NCI-H2107 treated with DMSO at 0.1 percent for 48 hours (cell line): ENCODE measurements around the gene ACAA2.

Experiments used
- DNase-seq: peaks from one replicate; lab custom pipeline; 2025; ENCODE audit not compliant: unreplicated experiment; lab: John Stamatoyannopoulos, UW

ACAA2 gene

DNA sequence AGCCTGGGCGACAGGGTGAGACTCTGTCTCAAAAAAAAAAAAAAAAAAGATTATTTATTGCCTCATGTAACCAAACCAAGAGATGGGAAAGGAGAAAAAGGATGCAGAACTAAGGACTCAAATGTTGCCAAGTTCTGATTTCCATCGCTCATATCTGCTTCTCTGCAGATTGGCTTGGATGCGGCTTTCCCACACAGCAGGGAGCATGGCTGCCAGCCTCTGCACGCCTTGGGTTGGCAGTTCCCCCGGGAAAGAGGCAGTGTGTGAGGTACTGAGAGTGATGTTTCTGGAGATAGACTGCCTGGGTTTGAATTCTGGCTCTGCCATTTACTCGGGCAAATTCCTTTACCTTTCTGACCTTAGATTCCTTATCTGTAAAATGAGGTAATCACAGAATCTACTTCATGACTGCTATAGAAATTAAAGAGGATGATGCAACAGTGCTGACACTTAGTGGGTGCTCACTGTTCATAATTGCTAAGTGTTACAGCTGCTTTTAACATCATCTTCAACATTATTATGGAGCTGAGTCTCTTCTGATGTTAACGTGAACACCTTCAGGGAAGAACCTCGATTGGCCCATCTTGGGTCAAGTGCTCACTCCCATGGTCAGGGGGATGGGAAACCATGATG lies 68.8 kb downstream of the ACAA2 start:
- DNase-seq = no peak

DNA sequence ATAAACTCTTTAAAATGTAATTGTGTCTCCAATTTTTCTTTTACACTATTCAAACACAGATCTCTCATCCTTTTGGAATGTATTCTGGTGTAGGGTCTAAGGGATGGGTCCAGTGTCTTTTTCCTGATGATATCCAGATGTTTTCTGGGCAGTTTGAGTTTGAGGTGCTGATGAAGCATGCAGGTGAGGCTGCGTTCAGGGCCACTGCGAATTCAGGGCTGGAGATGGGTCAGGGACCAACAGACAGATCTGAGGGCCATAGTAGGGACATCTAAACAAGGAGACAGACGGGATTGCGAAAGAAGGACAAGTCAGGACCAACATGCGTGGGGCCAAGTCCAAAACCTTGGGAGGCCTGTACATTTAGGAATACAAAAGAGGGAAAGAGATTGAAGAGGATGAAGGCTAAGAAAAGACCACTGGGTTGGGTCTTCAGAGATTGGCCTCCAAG lies 70.2 kb downstream of the ACAA2 start:
- no peak for DNase-seq

GRCh38 chr18:49742316-49743116 lies 70.8 kb downstream of the ACAA2 start:
- DNase-seq = no peak

DNA sequence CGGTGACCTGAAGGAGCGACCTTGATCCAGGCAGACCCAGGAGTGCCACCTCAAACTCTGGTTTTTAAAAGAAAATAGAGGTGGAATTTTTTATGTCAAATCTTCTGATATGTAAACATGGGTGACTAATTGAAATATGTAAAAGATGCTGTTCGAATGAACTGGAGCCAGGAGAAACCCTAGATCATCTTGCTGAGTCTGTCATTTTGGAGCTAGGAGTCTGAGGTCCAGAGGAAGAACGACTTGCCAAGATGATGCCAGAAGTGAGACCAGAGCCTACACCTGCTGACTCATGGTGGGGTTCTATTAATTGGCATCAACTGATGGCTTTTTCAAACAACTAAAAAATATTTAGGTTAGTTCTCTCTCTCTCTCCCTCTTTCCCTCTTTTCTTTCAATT lies 74.1 kb downstream of the ACAA2 start:
- DNase-seq = no peak

GRCh38 chr18:49738721-49739120 lies 74.6 kb downstream of the ACAA2 start:
- no peak for DNase-seq

DNA sequence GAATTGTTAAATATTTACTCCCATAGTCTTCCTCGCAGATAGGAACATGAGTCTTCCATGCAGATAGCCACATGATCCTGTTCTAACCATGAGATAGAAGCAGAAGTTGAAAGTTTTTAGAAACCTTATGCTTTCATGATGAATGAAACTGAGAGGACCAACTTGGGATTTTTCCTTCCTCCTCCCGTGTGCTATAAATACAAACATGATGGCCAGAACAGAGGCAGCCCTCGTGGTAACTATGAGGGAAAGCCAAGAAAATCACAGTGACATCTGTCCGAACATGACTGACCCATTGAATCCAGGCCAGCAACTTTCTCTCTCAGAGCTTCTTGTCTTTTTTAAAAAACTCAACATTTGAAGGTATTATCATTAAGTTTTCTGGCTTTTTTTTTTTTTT lies 78.5 kb downstream of the ACAA2 start:
- no peak for DNase-seq

GRCh38 chr18:49733896-49734585 lies 79.3 kb downstream of the ACAA2 start:
- no peak for DNase-seq

GRCh38 chr18:49733321-49733720 lies 80.0 kb downstream of the ACAA2 start:
- no peak for DNase-seq
